GM06990 (cell line): ENCODE measurements around the gene XRCC3.

Source experiments
- DNase-seq: peaks from one replicate; pipeline ENCODE4 v3.0.0-alpha.2; 2011; ENCODE audit not compliant: insufficient read length; ENCODE audit errors: extremely low read depth
- H3K27me3 ChIP-seq: replicated peaks from 2 replicates; pipeline ENCODE4 v1.6.0; 2011; ENCODE audit warnings: low read length; ENCODE audit not compliant: control insufficient read depth, insufficient read depth
- H3K36me3 ChIP-seq: 2 replicates; pipeline ENCODE4 v1.5.1; 2011; ENCODE audit warnings: low read length; ENCODE audit not compliant: control insufficient read depth, insufficient read depth
- H3K4me3 ChIP-seq: replicated peaks from 2 replicates; pipeline ENCODE4 v1.5.1; 2011; ENCODE audit warnings: low read depth, mild to moderate bottlenecking, control low read depth, low read length
- CTCF ChIP-seq: IDR thresholded peaks from 2 replicates; pipeline ENCODE4 v1.5.1; 2011; ENCODE audit warnings: low read length, control low read depth, mild to moderate bottlenecking, inconsistent platforms; ENCODE audit not compliant: insufficient read depth, poor library complexity, severe bottlenecking

XRCC3 gene

GRCh38 chr14:103715052-103716000 is at the start of gene XRCC3, which contains the start of gene ZFYVE21:
Gene XRCC3, minus strand, starts transcription at chr14:103715451. Its CDS starts 4,364 bp downstream, at chr14:103711087.
Gene ZFYVE21, plus strand, starts transcription at chr14:103715810. Its CDS starts 32 bp downstream, at chr14:103715842.
- TF ChIP-seq CTCF = no peak
- Histone ChIP-seq H3K36me3 (peaks cover 3% of the 10 kb centered on the region), H3K27me3 (no peaks in the 10 kb centered on the region), H3K4me3 (peak within 1 kb of the TSS; percentile 79)
- DNase-seq = peak; percentile 100

- Histone ChIP-seq H3K27me3 (no peaks in the 10 kb centered on the region), H3K36me3 (no peaks in the 10 kb centered on the region), H3K4me3 (no peak overlapping the region)
- DNase-seq = peak; percentile 49
- TF ChIP-seq CTCF = no peak
These were observed 48.7 kb upstream of the XRCC3 start for GRCh38 chr14:103763730-103764488.

GRCh38 chr14:103762541-103762940 is 47.3 kb upstream of the XRCC3 start:
- Histone ChIP-seq H3K36me3 (no peaks in the 10 kb centered on the region), H3K27me3 (no peaks in the 10 kb centered on the region), H3K4me3 (no peak overlapping the region)
- no peak for TF ChIP-seq CTCF
- no peak for DNase-seq

GRCh38 chr14:103762036-103762435 is 46.8 kb upstream of the XRCC3 start:
- no peak for TF ChIP-seq CTCF
- no peak overlapping the region for H3K4me3 ChIP-seq

GRCh38 chr14:103758059-103758776 is 43.0 kb upstream of the XRCC3 start:
- no peak for TF ChIP-seq CTCF
- H3K36me3 ChIP-seq = no peaks in the 10 kb centered on the region
- no peaks in the 10 kb centered on the region for H3K27me3 ChIP-seq
- H3K4me3 ChIP-seq = no peak overlapping the region
- DNase-seq = no peak

More at GRCh38 chr14:103762036-103762435, 46.8 kb upstream of the XRCC3 start:
- no peaks in the 10 kb centered on the region for H3K36me3 ChIP-seq
- DNase-seq = no peak
- H3K27me3 ChIP-seq = no peaks in the 10 kb centered on the region
